ENCODE data around the gene DGLUCY. TPM values are rescaled to one million over a fixed set of nuclear protein-coding genes. Genes with fewer than 3 reads are reported as not detected.

The DGLUCY gene
- total and polyA plus RNA-seq, 2 of the 13 experiments (the other 11 are each of a cell fraction or from before 2014, with no cell fraction given): 14.8 to 36.3 TPM

GRCh38 chr14:91142214-91142668 lies 28.4 kb downstream of the DGLUCY start:
- TF ChIP-seq HNRNPK (IDR thresholded peaks at IDR 0.05; ENCODE audit: low read depth, low read length, poor library complexity, severe bottlenecking): no peak
- no peak for TF ChIP-seq TARDBP (CRISPR knock-in tag; IDR thresholded peaks at IDR 0.05)
- TF ChIP-seq, protein P1, sequence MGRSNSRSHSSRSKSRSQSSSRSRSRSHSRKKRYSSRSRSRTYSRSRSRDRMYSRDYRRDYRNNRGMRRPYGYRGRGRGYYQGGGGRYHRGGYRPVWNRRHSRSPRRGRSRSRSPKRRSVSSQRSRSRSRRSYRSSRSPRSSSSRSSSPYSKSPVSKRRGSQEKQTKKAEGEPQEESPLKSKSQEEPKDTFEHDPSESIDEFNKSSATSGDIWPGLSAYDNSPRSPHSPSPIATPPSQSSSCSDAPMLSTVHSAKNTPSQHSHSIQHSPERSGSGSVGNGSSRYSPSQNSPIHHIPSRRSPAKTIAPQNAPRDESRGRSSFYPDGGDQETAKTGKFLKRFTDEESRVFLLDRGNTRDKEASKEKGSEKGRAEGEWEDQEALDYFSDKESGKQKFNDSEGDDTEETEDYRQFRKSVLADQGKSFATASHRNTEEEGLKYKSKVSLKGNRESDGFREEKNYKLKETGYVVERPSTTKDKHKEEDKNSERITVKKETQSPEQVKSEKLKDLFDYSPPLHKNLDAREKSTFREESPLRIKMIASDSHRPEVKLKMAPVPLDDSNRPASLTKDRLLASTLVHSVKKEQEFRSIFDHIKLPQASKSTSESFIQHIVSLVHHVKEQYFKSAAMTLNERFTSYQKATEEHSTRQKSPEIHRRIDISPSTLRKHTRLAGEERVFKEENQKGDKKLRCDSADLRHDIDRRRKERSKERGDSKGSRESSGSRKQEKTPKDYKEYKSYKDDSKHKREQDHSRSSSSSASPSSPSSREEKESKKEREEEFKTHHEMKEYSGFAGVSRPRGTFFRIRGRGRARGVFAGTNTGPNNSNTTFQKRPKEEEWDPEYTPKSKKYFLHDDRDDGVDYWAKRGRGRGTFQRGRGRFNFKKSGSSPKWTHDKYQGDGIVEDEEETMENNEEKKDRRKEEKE (IDR thresholded peaks at IDR 0.05): no peak
- no peak for TF ChIP-seq ZNF839 (CRISPR knock-in tag; IDR thresholded peaks at IDR 0.05; ENCODE audit: borderline replicate concordance)
- POLR2A ChIA-PET: no interaction called here
- CTCF ChIA-PET (ENCODE audit: low intra/inter-chr PET ratio, low total read pairs): no interaction called here
- in situ Hi-C loops (cut with HindIII; ENCODE audit: extremely low pct_ligation_motif_present, low pct_unique_long_range_greater_than_20kb): loop anchor here (10.0 kb wide), 1 partner anchor 237 kb away; no protein-coding TSS in a partner anchor
- H3K79me2 ChIP-seq (ENCODE audit: insufficient read depth, low read length): no peaks in the 10 kb centered on the region
- H3K27me3 ChIP-seq (ENCODE audit: control insufficient read depth in 1 of 2, insufficient read depth in 2 of 2, low read length in 2 of 2): no peaks in the 10 kb centered on the region
- no peaks in the 10 kb centered on the region for H3K9me3 ChIP-seq (ENCODE audit: low read length)
- DNase-seq (ENCODE audit: low spot score) (no peak), ATAC-seq (no peak), FAIRE-seq (no peak)
- WGBS (ENCODE audit: low lambda C conversion rate): 85% methylated on average over 1 of the region's 1 CpG
- H3K9ac ChIP-seq (ENCODE audit: insufficient read depth, low read depth, low read length): no peak overlapping the region
- H3K36me3 ChIP-seq (replicated peaks in 1 of 2; ENCODE audit: control insufficient read depth in 1 of 2, insufficient read depth in 2 of 2, low read length in 2 of 2): peaks cover 5 to 18% of the 10 kb centered on the region in 2 experiments
- no peak overlapping the region for H3K4me2 ChIP-seq (ENCODE audit: low read depth, low read length)
- BruUV-seq (replicated peaks): no TSS peak
- no peak overlapping the region for H2AFZ ChIP-seq (ENCODE audit: low read length)
- no peaks in the 10 kb centered on the region for H4K20me1 ChIP-seq (ENCODE audit: insufficient read depth, low read length)
- H3K4me1 ChIP-seq (ENCODE audit: insufficient read depth, low read length): peaks cover 22% of the 10 kb centered on the region
- H3K4me3 ChIP-seq (replicated peaks in 1 of 3; ENCODE audit: insufficient read depth in 1 of 3, low read depth in 2 of 3, low read length in 3 of 3): no peak overlapping the region
- intact Hi-C loops (cut with micrococcal nuclease; ENCODE audit: unreplicated experiment): no loop called here
- H3K27ac ChIP-seq (ENCODE audit: extremely low read length, insufficient read depth, low read length): no peak overlapping the region

- Histone ChIP-seq H4K20me1 (ENCODE audit: insufficient read depth, low read length) (no peaks in the 10 kb centered on the region), H3K36me3 (replicated peaks in 1 of 2; ENCODE audit: control insufficient read depth in 1 of 2, insufficient read depth in 2 of 2, low read length in 2 of 2) (peaks cover 5 to 18% of the 10 kb centered on the region in 2 experiments), H2AFZ (ENCODE audit: low read length) (no peak overlapping the region), H3K4me2 (ENCODE audit: low read depth, low read length) (no peak overlapping the region), H3K9me3 (ENCODE audit: low read length) (no peaks in the 10 kb centered on the region), H3K27me3 (ENCODE audit: control insufficient read depth in 1 of 2, insufficient read depth in 2 of 2, low read length in 2 of 2) (no peaks in the 10 kb centered on the region), H3K27ac (ENCODE audit: extremely low read length, insufficient read depth, low read length) (no peak overlapping the region), H3K9ac (ENCODE audit: insufficient read depth, low read depth, low read length) (no peak overlapping the region), H3K79me2 (ENCODE audit: insufficient read depth, low read length) (no peaks in the 10 kb centered on the region), H3K4me3 (replicated peaks in 1 of 3; ENCODE audit: insufficient read depth in 1 of 3, low read depth in 2 of 3, low read length in 3 of 3) (no peak overlapping the region), H3K4me1 (ENCODE audit: insufficient read depth, low read length) (peaks cover 21% of the 10 kb centered on the region)
- ChIA-PET POLR2A (no interaction called here), CTCF (ENCODE audit: low intra/inter-chr PET ratio, low total read pairs) (no interaction called here)
- intact Hi-C loops (cut with micrococcal nuclease; ENCODE audit: unreplicated experiment) (no loop called here), in situ Hi-C loops (cut with HindIII; ENCODE audit: extremely low pct_ligation_motif_present, low pct_unique_long_range_greater_than_20kb) (loop anchor here (10.0 kb wide), 1 partner anchor 239 kb away; no protein-coding TSS in a partner anchor)
- no peak for ATAC-seq
- FAIRE-seq: no peak
- no TSS peak for BruUV-seq (replicated peaks)
- no peak for DNase-seq (ENCODE audit: low spot score)
- WGBS (ENCODE audit: low lambda C conversion rate): 96% methylated on average over 8 of the region's 8 CpGs
- TF ChIP-seq EZH2 (conservative IDR thresholded peaks at IDR 0.05; ENCODE audit: low read depth, low read length) (no peak), ZNF33B (CRISPR knock-in tag; IDR thresholded peaks at IDR 0.05) (no peak), NCOA2 (CRISPR knock-in tag; IDR thresholded peaks at IDR 0.05) (no peak)
- TF ChIP-seq, protein P2, sequence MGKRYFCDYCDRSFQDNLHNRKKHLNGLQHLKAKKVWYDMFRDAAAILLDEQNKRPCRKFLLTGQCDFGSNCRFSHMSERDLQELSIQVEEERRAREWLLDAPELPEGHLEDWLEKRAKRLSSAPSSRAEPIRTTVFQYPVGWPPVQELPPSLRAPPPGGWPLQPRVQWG (CRISPR knock-in tag; IDR thresholded peaks at IDR 0.05; ENCODE audit: borderline replicate concordance, low read depth): no peak
These were observed 30.0 kb downstream of the DGLUCY start for GRCh38 chr14:91143862-91144261.

All from HepG2 (cell line).